Mammary epithelial cell (primary cell): Measurements from ENCODE around the gene IQGAP1.

Source experiments
- EZH2 ChIP-seq: IDR thresholded peaks from 2 replicates; pipeline ENCODE4 v1.6.1; 2012; ENCODE audit warnings: low read length, inconsistent platforms, borderline replicate concordance
- TF ChIP-seq, protein P1 (sequence below), 2 donors: IDR thresholded peaks in 1 of 2; conservative IDR thresholded peaks in 1 of 2; 2 replicates each; pipeline ENCODE4 v1.5.1; 2011 to 2012; ENCODE audit warnings: inconsistent platforms in 2 of 2, low read length in 2 of 2, mild to moderate bottlenecking in 2 of 2, control low read depth in 1 of 2, low read depth in 1 of 2; ENCODE audit not compliant: insufficient read depth in 1 of 2; ENCODE audit errors: extremely low read depth in 1 of 2

- TF ChIP-seq, protein P1, sequence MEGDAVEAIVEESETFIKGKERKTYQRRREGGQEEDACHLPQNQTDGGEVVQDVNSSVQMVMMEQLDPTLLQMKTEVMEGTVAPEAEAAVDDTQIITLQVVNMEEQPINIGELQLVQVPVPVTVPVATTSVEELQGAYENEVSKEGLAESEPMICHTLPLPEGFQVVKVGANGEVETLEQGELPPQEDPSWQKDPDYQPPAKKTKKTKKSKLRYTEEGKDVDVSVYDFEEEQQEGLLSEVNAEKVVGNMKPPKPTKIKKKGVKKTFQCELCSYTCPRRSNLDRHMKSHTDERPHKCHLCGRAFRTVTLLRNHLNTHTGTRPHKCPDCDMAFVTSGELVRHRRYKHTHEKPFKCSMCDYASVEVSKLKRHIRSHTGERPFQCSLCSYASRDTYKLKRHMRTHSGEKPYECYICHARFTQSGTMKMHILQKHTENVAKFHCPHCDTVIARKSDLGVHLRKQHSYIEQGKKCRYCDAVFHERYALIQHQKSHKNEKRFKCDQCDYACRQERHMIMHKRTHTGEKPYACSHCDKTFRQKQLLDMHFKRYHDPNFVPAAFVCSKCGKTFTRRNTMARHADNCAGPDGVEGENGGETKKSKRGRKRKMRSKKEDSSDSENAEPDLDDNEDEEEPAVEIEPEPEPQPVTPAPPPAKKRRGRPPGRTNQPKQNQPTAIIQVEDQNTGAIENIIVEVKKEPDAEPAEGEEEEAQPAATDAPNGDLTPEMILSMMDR (conservative IDR thresholded peaks at IDR 0.05 in 1 of 2, IDR thresholded peaks at IDR 0.05 in 1 of 2; ENCODE audit: extremely low read depth in 1 of 2, insufficient read depth in 1 of 2, low read depth in 1 of 2, low read length in 2 of 2), result no peak
- TF ChIP-seq EZH2, result no peak
These were observed 68.2 kb downstream of the IQGAP1 start for GRCh38 chr15:90456236-90456635.
